Osteocyte (in vitro differentiated cells): ENCODE results near the gene CCDC54. TPM values are rescaled to one million over a fixed set of nuclear protein-coding genes. Genes with fewer than 3 reads are reported as not detected.
"Not testable (repeated sequence)": the region's sequence is repeated elsewhere in the genome, so short reads cannot be mapped to it uniquely, and the experiment has no call there.

ENCODE experiments used
- DNase-seq: peaks from one replicate; pipeline ENCODE4 v3.0.0; 2021; ENCODE audit warnings: mixed read lengths; ENCODE audit not compliant: unreplicated experiment; ENCODE audit errors: extremely low spot score
- H3K27ac Mint-ChIP-seq: one replicate; pipeline ENCODE4 v1.8.0; 2021; ENCODE audit warnings: mild to moderate bottlenecking, mixed read lengths; ENCODE audit not compliant: unreplicated experiment
- H3K27me3 Mint-ChIP-seq: one replicate; pipeline ENCODE4 v1.8.0; 2021; ENCODE audit warnings: mixed read lengths; ENCODE audit not compliant: unreplicated experiment
- H3K36me3 Mint-ChIP-seq: one replicate; pipeline ENCODE4 v1.8.0; 2021; ENCODE audit warnings: mixed read lengths; ENCODE audit not compliant: unreplicated experiment
- H3K4me1 Mint-ChIP-seq: one replicate; pipeline ENCODE4 v1.8.0; 2021; ENCODE audit warnings: mixed read lengths; ENCODE audit not compliant: unreplicated experiment
- H3K4me3 Mint-ChIP-seq: one replicate; pipeline ENCODE4 v1.8.0; 2021; ENCODE audit warnings: mild to moderate bottlenecking, moderate library complexity, mixed read lengths; ENCODE audit not compliant: unreplicated experiment
- H3K9me3 Mint-ChIP-seq: one replicate; pipeline ENCODE4 v1.8.0; 2021; ENCODE audit warnings: mixed read lengths; ENCODE audit not compliant: unreplicated experiment
- long read RNA-seq: library from polyadenylated mRNA; unstranded; transcript quantifications from one replicate; pipeline ENCODE4 v2.0.0, GENCODE V29; 2021
- total RNA-seq: library from RNA; stranded (reverse); gene quantifications from 2 replicates; pipeline ENCODE4 v1.2.1, GENCODE V29; 2021
- TF ChIP-seq, protein P1 (sequence below): fragments of 200-600 bp; sonication (generic); IDR thresholded peaks from 2 replicates; pipeline ENCODE4 v1.5.0; 2021; ENCODE audit warnings: antibody characterized with exemption, mild to moderate bottlenecking, moderate library complexity

CCDC54 gene
- not detected in 2 replicates for total RNA-seq
- long read RNA-seq: 0 reads

DNA sequence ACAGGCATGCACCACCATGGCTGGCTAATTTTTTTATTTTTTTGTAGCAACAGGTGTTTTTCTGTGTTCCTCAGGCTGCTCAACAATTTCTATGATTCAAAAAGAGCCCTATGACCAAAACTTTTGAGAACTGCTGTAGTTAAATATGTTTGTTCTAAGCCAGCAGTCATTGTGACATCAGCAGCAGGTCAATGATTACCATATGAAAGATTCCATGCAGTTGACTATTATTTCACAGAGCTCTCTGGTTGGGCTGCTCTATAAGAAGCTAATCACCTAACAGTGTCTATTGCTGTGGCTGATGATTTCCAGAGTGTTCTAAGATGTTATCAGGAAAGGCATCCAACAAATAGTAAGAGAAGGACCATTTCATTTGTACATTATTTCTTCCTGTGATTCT is at the start of gene CCDC54:
CCDC54 (plus strand) TSS at position 289 of the 400 bp plus-strand sequence. CDS start 149 bp downstream, outside the sequence.
- TF ChIP-seq, protein P1, sequence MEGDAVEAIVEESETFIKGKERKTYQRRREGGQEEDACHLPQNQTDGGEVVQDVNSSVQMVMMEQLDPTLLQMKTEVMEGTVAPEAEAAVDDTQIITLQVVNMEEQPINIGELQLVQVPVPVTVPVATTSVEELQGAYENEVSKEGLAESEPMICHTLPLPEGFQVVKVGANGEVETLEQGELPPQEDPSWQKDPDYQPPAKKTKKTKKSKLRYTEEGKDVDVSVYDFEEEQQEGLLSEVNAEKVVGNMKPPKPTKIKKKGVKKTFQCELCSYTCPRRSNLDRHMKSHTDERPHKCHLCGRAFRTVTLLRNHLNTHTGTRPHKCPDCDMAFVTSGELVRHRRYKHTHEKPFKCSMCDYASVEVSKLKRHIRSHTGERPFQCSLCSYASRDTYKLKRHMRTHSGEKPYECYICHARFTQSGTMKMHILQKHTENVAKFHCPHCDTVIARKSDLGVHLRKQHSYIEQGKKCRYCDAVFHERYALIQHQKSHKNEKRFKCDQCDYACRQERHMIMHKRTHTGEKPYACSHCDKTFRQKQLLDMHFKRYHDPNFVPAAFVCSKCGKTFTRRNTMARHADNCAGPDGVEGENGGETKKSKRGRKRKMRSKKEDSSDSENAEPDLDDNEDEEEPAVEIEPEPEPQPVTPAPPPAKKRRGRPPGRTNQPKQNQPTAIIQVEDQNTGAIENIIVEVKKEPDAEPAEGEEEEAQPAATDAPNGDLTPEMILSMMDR: no peak
- no peak for DNase-seq
- Mint-ChIP-seq H3K4me1 (peaks cover 2% of the 10 kb centered on the region), H3K9me3 (no peaks in the 10 kb centered on the region), H3K4me3 (no peak within 1 kb of the TSS), H3K36me3 (no peaks in the 10 kb centered on the region), H3K27me3 (peaks cover 7% of the 10 kb centered on the region), H3K27ac (no peak within 1 kb of the TSS)

- TF ChIP-seq, protein P1: no peak
- no peaks in the 10 kb centered on the region for H3K36me3 Mint-ChIP-seq
- H3K9me3 Mint-ChIP-seq: no peaks in the 10 kb centered on the region
- no peak overlapping the region for H3K27ac Mint-ChIP-seq
- H3K4me3 Mint-ChIP-seq: no peak overlapping the region
- no peaks in the 10 kb centered on the region for H3K27me3 Mint-ChIP-seq
- no peaks in the 10 kb centered on the region for H3K4me1 Mint-ChIP-seq
- DNase-seq: no peak
These were observed 49.2 kb upstream of the CCDC54 start for GRCh38 chr3:107328069-107328468.

- no peak overlapping the region for H3K4me3 Mint-ChIP-seq
- H3K27me3 Mint-ChIP-seq: no peaks in the 10 kb centered on the region
- TF ChIP-seq, protein P1: no peak
- no peak for DNase-seq
- no peak overlapping the region for H3K27ac Mint-ChIP-seq
- H3K36me3 Mint-ChIP-seq: no peaks in the 10 kb centered on the region
- H3K9me3 Mint-ChIP-seq: no peaks in the 10 kb centered on the region
- H3K4me1 Mint-ChIP-seq: no peaks in the 10 kb centered on the region
These were observed 48.2 kb upstream of the CCDC54 start for GRCh38 chr3:107329088-107329487.

DNA sequence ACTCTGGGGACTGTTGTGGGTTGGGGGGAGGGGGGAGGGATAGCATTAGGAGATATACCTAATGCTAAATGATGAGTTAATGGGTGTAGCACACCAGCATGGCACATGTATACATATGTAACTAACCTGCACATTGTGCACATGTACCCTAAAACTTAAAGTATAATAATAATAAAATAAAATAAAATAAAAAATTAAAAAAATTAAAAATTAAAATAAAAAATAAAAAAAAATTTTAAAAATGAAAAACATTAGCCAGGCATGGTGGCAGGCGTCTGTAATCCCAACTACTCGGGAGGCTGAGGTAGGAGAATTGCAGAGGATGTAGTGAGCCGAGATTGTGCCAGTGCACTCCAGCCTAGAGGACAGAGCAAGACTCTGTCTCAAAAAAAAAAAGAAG is 37.5 kb upstream of the CCDC54 start:
- DNase-seq, H3K9me3 Mint-ChIP-seq, H3K4me3 Mint-ChIP-seq, H3K4me1 Mint-ChIP-seq, H3K36me3 Mint-ChIP-seq, H3K27ac Mint-ChIP-seq, H3K27me3 Mint-ChIP-seq: not testable (repeated sequence)

- Mint-ChIP-seq H3K27ac (no peak overlapping the region), H3K9me3 (peaks cover 7% of the 10 kb centered on the region), H3K4me3 (no peak overlapping the region), H3K27me3 (peaks cover 6% of the 10 kb centered on the region), H3K4me1 (no peaks in the 10 kb centered on the region), H3K36me3 (no peaks in the 10 kb centered on the region)
- TF ChIP-seq, protein P1: no peak
- DNase-seq: no peak
These were observed 32.5 kb upstream of the CCDC54 start for GRCh38 chr3:107344722-107345121.

- H3K4me1 Mint-ChIP-seq: no peaks in the 10 kb centered on the region
- no peak overlapping the region for H3K27ac Mint-ChIP-seq
- H3K36me3 Mint-ChIP-seq: no peaks in the 10 kb centered on the region
- H3K4me3 Mint-ChIP-seq: no peak overlapping the region
- H3K9me3 Mint-ChIP-seq: peaks cover 7% of the 10 kb centered on the region
- DNase-seq: no peak
- peaks cover 8% of the 10 kb centered on the region for H3K27me3 Mint-ChIP-seq
- TF ChIP-seq, protein P1: no peak
These were observed 31.3 kb upstream of the CCDC54 start for GRCh38 chr3:107345822-107346405.
